Measurements from ENCODE around the gene LSM10.

The LSM10 gene

DNA sequence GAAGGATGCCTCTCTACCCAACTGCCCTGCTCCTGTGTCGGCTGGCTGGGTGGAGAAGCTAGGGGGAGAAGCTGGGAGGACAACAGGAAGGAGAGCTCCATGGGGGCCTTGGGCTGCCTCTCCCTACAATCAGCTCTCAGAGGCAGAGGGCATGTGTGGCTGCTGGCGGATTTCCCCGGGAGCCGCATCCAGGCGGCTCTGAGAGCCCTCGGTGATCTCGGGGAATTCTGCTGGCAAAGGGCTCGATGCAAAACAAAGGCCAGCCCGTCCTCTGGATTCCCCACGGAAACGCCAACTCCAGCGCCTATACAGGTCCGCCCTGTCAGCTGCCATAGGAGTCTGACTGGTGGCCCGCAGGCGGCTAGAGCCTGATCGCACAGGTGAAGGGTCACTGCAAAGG is 47.9 kb downstream of the LSM10 start:
- DNase-seq = no peak

DNA sequence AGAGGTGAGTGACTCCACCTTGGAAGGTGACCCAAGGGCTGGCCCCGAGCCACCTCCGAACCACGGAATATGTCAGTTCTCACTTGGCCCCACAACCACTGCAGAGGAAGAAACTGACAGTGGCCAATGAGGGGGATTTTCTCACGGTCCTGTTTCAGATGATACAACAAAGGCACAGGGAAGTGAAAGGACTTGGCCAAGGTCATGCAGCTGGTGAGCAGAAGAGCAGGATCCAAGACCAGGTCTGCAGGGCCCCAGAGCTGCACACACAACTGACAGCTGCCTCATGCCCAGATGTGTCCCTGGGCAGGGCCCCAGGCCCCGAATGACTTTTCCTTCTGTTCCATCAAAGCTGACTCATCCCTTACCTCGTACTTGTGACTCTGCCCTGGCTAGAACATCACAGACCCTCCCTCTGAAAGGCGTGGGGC is 48.5 kb downstream of the LSM10 start:
- DNase-seq = peak in 1 of 2 donors; percentile 26

DNA sequence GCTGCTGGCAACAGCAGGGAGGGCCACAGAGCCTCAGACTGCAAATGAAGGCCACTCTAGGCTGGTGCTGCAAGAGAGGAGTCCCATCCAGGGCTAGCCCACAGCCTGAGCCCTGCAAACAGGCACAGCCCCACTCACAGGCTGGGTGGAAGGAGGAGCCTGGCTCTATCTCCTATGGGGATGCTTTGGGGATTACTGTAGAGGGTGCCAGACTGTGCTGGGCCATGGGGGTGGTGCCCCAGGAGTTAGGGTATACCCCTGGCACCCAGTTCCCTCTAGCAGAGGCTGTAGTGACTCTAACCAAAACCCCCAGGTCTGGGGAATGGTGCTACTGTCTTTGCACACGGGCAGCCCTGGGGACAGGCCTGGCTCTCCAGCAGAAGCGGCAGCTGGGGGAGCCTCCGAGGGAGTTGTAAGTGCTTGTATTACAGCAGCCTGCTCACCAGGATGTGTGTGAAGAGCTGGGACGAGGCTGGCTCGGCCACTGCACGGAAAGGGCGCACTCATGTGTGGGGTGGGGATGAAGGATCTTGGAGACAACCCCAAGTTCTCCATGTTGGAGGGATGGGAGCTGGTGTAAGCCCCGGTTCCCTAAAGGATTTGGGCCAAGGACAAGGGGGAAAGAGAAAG is 50.9 kb downstream of the LSM10 start:
- DNase-seq = no peak

DNA sequence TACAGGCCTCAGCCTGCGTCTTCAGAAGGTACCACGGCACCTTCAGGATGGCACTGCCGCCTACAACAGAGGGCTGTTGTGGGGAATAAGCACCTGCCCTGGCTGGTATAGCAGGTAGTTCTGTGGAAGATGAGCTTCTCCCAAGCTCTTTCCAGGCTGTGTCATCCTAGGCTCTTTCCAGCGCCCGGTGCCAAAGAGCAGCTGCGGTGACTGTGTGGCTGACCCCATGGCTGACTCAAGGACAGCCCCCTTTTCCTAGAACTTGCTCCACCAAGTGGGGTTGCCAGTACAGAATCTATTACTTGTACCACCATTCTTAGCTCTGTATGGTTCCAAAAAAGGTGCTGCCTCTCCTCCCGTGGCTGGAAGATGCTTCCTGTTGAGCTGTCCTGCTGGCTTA is 52.4 kb downstream of the LSM10 start:
- no peak for DNase-seq

DNA sequence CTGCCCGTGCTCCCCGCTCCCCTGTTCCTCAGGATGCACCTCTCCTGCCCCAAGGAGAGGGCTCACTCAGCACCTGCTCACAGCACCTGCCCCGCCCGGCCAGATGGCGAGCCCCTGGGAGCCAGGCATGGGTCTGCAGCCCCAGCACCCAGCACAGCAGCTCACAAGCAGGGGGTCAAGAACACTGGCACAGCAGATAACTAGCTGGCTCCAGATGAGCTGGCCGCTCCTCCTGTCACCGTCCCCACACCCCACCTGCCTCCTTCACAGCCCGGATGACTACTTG is 53.4 kb downstream of the LSM10 start:
- no peak for DNase-seq

DNA sequence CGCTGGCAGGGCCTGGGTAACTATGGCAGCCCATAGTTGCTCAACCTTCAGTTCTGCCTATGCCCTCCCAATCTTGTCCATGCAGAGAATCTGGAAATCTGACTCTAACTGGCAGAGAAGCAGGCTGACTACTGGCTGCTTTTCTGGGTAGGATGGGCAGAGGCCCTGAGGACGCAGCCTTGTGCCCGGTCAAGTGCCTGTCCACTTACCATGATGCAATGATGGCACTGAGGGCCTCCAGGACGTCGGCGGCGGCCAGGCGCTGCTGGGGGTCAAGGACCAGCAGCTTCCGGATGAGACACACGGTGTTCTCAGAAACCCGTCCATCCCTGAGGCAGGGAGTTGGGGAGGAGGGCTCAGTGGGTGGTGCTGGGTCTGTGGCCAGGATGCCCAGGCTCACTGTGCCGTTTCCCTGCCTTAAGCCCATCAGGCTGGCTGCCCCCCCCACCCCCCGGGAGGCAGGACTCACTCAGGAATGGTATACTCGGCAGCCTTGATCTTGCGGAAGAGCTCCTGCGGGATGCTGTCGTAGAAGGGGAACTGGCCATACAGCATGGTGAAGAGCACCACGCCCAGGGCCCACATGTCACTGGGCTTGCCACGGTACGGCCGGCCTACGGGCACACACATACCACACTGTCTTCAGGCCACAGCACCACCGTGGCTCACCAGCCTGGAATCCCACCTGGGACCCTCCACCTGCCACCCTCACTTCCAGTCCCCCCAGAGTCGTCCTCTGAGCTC is 53.9 kb downstream of the LSM10 start:
- no peak for DNase-seq
